Transverse colon (tissue), 4 donors: ENCODE data around the gene IP6K2. TPM values are rescaled to one million over a fixed set of nuclear protein-coding genes. Genes with fewer than 3 reads are reported as not detected.

Source experiments
- small RNA-seq, 4 donors: library from RNA; depleted of rRNA; stranded (forward); fragments of <200 nt; gene quantifications; one replicate each; pipeline ENCODE3, GENCODE V24; 2016
- total RNA-seq, 4 donors: library from RNA; depleted of rRNA; stranded (reverse); fragments of >200 nt; gene quantifications; one replicate each; pipeline ENCODE4 v1.1.0, GENCODE V29; 2016

IP6K2 gene
- total RNA-seq, 4 donors from 2014 or later, result 169 to 255 (median 225) TPM

Small RNA genes within 50 kb of the gene (small RNA-seq; reads per million reads assigned to genes)
- 0 reads per million in 4 donors for gene AC141002.1

Other genes with a start within 250 kb of the IP6K2 start
- gene SHISA5, start 213.0 kb downstream of the IP6K2 start, total RNA-seq, result 10 to 100 TPM; 72.9 to 89.4 (median 80.8) TPM
- 1 to 10 TPM in 3 of 4 donors, under 1 TPM in 1; 0.37 to 7.9 (median 6.7) TPM for gene PFKFB4, start 160.4 kb downstream of the IP6K2 start, total RNA-seq
- gene UCN2, start 153.4 kb downstream of the IP6K2 start, total RNA-seq, result not detected
- gene COL7A1, start 121.9 kb downstream of the IP6K2 start, total RNA-seq, result 10 to 100 TPM in 2 of 4 donors, 1 to 10 TPM in 2; 4.8 to 19.1 (median 12.9) TPM
- gene UQCRC1, start 107.6 kb downstream of the IP6K2 start, total RNA-seq, result 100 to 1,000 TPM; 579 to 974 (median 655) TPM
- gene TMEM89, start 95.5 kb downstream of the IP6K2 start, total RNA-seq, result 10 to 100 TPM in 1 of 4 donors, not detected in 3; 13.1 TPM
- gene SLC26A6, start 81.8 kb downstream of the IP6K2 start, total RNA-seq, result 100 to 1,000 TPM; 134 to 282 (median 193) TPM
- 10 to 100 TPM in 1 of 4 donors, 1 to 10 TPM in 3; 1.2 to 15.0 (median 3.9) TPM for gene CELSR3, start 54.3 kb downstream of the IP6K2 start, total RNA-seq
- gene NCKIPSD, start 31.3 kb downstream of the IP6K2 start, total RNA-seq, result 10 to 100 TPM; 42.3 to 74.6 (median 49.2) TPM
- 10 to 100 TPM; 20.3 to 59.1 (median 40.8) TPM for gene PRKAR2A, start 130.7 kb upstream of the IP6K2 start, total RNA-seq
- gene SLC25A20, start 181.7 kb upstream of the IP6K2 start, total RNA-seq, result 10 to 100 TPM in 3 of 4 donors, 1 to 10 TPM in 1; 8.4 to 83.8 (median 31.7) TPM
- gene ARIH2, start 201.6 kb upstream of the IP6K2 start, total RNA-seq, result 100 to 1,000 TPM in 3 of 4 donors, 10 to 100 TPM in 1; 82.6 to 269 (median 115) TPM